Measurements from ENCODE around the gene PPIL6.
"Not testable (repeated sequence)": the region's sequence is repeated elsewhere in the genome, so short reads cannot be mapped to it uniquely, and the experiment has no call there.

The PPIL6 gene

DNA sequence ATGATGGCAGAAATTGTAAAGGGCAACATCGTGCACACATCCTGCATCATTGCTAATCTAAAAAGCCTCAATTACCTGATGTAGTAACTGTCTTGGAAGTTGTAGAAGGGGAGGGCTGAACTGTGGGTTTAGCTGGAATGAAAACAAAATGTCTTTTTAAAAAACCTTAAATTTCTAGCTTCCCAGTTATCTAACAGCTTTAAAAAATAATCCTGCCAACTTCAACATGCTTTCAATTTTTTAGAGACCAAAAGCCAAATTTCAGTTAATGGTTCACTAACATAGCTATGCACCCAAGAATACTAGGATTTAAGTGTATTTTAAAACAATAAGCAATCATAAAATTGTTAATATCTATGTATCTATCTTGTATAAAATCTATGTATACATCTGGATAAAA, 70.1 kb downstream of the PPIL6 start:
- no peak for DNase-seq (ENCODE audit: extremely low read depth, low read depth)
- TF ChIP-seq, protein P1, sequence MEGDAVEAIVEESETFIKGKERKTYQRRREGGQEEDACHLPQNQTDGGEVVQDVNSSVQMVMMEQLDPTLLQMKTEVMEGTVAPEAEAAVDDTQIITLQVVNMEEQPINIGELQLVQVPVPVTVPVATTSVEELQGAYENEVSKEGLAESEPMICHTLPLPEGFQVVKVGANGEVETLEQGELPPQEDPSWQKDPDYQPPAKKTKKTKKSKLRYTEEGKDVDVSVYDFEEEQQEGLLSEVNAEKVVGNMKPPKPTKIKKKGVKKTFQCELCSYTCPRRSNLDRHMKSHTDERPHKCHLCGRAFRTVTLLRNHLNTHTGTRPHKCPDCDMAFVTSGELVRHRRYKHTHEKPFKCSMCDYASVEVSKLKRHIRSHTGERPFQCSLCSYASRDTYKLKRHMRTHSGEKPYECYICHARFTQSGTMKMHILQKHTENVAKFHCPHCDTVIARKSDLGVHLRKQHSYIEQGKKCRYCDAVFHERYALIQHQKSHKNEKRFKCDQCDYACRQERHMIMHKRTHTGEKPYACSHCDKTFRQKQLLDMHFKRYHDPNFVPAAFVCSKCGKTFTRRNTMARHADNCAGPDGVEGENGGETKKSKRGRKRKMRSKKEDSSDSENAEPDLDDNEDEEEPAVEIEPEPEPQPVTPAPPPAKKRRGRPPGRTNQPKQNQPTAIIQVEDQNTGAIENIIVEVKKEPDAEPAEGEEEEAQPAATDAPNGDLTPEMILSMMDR (IDR thresholded peaks at IDR 0.05; ENCODE audit: low read depth, low read length): no peak

DNA sequence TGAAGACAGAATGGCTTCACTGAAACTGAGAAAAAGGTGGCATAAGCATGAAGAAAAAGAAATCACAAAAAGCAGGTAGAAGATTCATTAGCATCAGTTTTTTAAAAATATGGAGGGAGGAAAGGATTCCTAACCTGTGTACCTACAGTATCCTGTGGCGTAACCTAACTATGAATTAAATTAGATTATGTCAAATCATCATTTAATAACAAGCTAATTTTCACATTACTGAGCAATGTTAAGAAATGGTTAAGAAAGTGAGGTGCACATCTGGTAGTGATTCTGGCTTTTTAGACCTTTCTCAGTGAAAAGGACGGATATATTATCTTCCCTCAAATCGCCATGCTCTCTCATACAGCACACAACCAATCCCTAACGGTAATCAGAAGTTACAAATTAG, 70.7 kb downstream of the PPIL6 start:
- no peak for DNase-seq (ENCODE audit: extremely low read depth, low read depth)
- TF ChIP-seq, protein P1 (IDR thresholded peaks at IDR 0.05; ENCODE audit: low read depth, low read length): no peak

DNA sequence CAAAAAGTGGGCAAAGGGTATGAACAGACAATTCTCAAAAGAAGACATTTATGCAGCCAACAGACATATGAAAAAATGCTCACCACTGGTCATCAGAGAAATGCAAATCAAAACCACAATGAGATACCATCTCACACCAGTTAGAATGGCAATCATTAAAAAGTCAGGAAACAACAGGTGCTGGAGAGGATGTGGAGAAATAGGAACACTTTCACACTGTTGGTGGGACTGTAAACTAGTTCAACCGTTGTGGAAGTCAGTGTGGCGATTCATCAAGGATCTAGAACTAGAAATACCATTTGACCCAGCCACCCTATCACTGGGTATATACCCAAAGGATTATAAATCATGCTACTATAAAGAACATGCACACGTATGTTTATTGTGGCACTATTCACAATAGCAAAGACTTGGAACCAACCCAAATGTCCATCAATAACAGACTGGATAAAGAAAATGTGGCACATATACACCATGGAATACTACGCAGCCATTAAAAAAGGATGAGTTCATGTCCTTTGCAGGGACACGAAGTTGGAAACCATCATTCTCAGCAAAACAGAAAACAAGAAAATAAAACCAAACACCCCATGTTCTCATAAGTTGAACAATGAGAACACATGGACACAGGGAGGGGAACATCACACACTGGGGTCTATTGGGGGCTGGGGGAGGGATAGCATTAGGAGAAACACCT, 75.9 kb downstream of the PPIL6 start:
- not testable (repeated sequence) for DNase-seq (ENCODE audit: extremely low read depth, low read depth)

DNA sequence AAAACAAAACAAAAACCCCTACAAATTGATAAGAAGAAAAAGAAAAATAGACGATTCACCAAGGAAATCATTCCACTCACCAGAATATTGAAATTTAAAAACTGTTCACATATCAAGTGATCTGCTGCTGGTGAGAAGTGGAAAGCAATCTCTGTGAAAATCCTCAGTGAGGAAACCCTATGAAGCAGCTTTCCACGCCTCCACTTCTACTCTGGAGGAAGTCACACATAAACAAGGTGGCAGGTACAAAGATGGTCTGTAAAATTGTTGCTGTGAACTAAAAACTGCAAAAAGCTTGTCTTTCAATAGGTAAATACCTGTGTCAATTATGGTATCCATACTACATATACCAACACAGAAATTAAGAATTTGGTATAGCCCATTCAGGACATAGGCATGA, 76.7 kb downstream of the PPIL6 start:
- TF ChIP-seq, protein P1 (IDR thresholded peaks at IDR 0.05; ENCODE audit: low read depth, low read length): no peak
- DNase-seq (ENCODE audit: extremely low read depth, low read depth): no peak

DNA sequence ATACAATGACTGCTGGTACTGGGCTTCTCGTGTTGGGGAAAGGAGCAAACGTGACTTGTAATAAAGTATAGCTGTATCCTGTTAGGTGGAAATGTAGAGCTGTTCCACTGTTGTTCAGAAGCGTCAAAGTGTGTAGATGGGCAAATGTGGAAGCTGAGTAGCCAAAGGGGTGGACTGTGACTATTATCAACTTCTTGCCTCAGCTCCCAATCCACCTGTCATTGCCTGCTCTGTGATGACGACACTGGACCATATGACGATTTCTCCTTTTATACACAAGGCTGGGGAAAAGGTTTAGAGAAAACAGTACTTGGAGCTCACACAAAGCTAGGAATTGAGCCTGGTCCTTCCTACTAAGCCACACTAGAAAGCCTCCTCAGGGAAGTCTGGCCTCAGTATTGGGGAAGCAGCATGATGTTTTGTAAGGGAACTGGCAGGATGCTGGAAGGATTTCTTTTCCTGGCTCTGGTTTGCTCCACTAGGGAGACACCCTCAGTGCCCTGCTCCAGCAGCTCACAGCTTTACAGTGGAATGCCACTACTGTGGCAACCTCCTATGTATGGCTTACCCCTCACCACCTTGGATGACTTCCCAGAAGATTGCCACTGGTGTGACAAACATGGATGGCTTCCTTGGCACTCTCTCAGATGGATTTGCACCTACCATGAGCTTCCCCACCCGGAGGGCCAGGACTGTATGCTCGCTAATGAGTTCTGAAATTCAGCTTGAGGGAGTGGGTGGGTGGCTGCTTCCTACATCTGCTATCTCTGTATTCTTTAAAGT, 78.1 kb downstream of the PPIL6 start:
- TF ChIP-seq, protein P1 (IDR thresholded peaks at IDR 0.05; ENCODE audit: low read depth, low read length): no peak
- DNase-seq (ENCODE audit: extremely low read depth, low read depth): no peak

DNA sequence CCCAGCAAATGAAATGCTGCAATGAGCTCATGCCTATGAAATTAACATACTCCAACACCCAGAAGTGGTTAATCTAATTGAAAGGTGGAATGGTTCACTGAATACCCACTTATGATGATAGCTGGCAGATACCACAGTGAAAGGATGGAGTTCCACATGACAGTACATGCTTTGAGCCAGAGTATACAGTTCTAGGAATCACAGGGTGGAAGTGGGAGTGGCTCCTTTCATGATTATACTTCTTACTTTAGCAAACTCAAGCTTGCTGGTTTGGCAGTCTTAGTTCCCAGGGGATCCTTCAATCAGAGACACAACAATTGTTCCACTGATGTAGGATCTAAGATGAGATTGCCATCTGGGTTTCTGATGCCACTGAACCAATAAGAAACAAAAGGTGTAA, 79.6 kb downstream of the PPIL6 start:
- TF ChIP-seq, protein P1 (IDR thresholded peaks at IDR 0.05; ENCODE audit: low read depth, low read length): no peak
- no peak for DNase-seq (ENCODE audit: extremely low read depth, low read depth)

DNA sequence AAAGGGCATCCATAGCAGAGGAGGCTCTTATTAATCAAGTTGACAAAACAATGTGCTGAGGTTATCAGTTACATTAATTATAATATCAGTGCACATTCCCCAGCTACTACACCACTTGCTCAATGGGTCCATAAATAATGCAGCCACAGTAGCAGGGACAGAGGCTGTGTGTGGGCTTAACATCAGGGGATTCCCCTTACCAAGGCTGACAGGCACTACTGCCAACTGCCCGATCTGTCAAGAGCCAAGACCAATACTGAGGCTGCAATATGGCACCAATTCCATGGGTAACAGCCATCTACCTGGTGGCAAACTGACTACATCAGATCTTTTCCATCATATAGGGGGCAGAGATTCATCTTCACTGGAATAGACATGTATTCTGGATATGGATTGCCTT, 80.1 kb downstream of the PPIL6 start:
- no peak for DNase-seq (ENCODE audit: extremely low read depth, low read depth)
- TF ChIP-seq, protein P1 (IDR thresholded peaks at IDR 0.05; ENCODE audit: low read depth, low read length): no peak
